HEK293 (cell line): Measurements from ENCODE around the gene MICAL3.

Experiments
- BCL11A ChIP-seq: fragments of 450-650 bp; formaldehyde crosslinking; IDR thresholded peaks from 2 replicates; pipeline ENCODE4 v1.5.1; 2016; ENCODE audit warnings: low read depth, missing biosample characterization, missing genetic modification characterization
- CTCF ChIP-seq: fragments of 450-650 bp; formaldehyde crosslinking; IDR thresholded peaks from 2 replicates; pipeline ENCODE4 v1.5.1; 2016; ENCODE audit warnings: missing biosample characterization, missing genetic modification characterization
- PBX3 ChIP-seq: sonication (generic); formaldehyde crosslinking; IDR thresholded peaks from 2 replicates; pipeline ENCODE4 v1.8.1; 2022; ENCODE audit warnings: mild to moderate bottlenecking, moderate library complexity, missing genetic modification reagents
- ZNF157 ChIP-seq: fragments of 450-650 bp; formaldehyde crosslinking; IDR thresholded peaks from 2 replicates; pipeline ENCODE4 v1.5.1; 2016; ENCODE audit warnings: missing biosample characterization, missing genetic modification characterization
- ZNF174 ChIP-seq: fragments of 450-650 bp; formaldehyde crosslinking; IDR thresholded peaks from 2 replicates; pipeline ENCODE4 v1.5.0; 2017; ENCODE audit warnings: missing biosample characterization, mild to moderate bottlenecking, missing genetic modification characterization
- TF ChIP-seq, protein P1 (sequence below): fragments of 450-650 bp; IDR thresholded peaks from 2 replicates; pipeline ENCODE4 v1.5.1; 2018; ENCODE audit warnings: missing biosample characterization, missing genetic modification characterization

DNA sequence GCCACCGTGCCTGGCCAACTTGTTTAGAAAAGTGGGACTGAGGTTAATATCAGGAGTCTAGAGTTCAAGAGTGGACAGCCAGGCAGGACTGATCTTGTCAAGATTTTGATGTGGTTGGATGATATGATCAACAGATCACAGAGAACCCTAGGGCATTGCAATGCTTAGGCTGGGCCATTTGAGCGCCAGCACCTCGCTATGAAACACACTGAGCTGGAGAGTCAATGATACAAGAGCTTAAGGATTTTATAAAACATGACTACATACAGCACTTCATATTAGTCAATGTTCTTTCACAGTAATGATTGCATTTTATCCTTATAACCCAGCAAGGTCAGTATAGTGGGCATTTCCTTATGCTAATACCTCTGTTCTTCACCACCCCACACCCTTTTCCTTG, 38.1 kb upstream of the MICAL3 start:
- TF ChIP-seq CTCF (tag by site-specific recombination): no peak
- no peak for TF ChIP-seq ZNF157 (tag by site-specific recombination)
- TF ChIP-seq PBX3 (CRISPR knock-in tag): no peak
- no peak for TF ChIP-seq ZNF174 (tag by site-specific recombination)
- TF ChIP-seq, protein P1, sequence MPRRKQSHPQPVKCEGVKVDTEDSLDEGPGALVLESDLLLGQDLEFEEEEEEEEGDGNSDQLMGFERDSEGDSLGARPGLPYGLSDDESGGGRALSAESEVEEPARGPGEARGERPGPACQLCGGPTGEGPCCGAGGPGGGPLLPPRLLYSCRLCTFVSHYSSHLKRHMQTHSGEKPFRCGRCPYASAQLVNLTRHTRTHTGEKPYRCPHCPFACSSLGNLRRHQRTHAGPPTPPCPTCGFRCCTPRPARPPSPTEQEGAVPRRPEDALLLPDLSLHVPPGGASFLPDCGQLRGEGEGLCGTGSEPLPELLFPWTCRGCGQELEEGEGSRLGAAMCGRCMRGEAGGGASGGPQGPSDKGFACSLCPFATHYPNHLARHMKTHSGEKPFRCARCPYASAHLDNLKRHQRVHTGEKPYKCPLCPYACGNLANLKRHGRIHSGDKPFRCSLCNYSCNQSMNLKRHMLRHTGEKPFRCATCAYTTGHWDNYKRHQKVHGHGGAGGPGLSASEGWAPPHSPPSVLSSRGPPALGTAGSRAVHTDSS: no peak
- no peak for TF ChIP-seq BCL11A (tag by site-specific recombination)
